ENCODE measurements around the gene C14orf132. TPM values are rescaled to one million over a fixed set of nuclear protein-coding genes. Genes with fewer than 3 reads are reported as not detected.

The C14orf132 gene
- total RNA-seq, 4 donors from 2014 or later: 3.5 to 6.4 (median 5.0) TPM

DNA sequence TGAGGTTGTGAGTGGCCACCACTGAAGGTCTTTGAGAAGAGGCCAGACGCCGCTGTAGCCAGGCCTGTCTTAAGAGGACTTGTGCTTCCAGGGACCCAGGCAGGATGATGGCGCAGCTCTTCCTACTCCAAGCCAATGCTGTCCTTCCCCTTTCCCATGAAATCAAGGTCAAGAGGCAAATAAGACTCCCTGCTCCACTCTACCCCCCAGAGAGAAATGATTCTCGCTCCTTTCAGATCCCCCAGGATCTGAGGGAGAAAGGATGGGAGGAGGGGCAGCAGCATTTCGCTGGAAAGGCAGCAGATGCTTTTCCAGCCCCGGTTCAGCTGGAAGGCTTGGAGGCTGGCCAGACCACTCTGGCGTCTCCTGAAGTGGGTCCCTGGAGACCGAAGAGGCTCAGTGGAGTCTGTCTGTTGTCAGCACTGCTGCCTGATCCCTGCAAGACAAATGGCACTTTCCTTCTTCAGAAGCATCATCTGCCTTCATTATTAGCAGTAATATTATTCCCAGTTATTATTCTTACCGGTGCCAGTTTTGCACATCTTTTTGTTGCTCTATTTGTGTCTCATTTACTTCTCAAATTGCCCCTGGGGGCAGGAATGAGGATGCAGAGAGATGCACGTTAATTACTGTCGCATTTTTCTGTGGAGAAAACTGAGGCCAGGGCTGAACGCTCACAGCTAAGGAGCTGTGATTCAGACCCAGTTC, 51.4 kb downstream of the C14orf132 start:
- 31 to 49% methylated on average over 5 to 12 of the region's 12 CpGs for WGBS, 2 donors (ENCODE audit: low coverage in 1 of 2)
- Histone ChIP-seq H3K27me3 (no peaks in the 10 kb centered on the region), H3K4me3 (no peak overlapping the region), H3K9me3 (no peaks in the 10 kb centered on the region), H3K27ac (peak overlapping the region in 2 of 4 donors; percentile 43 to 49), H3K36me3 (no peaks in the 10 kb centered on the region), H3K4me1 (peaks cover 0 to 15% (median 2%) of the 10 kb centered on the region in 4 donors)
- TF ChIP-seq POLR2AphosphoS5 (IDR thresholded peaks at IDR 0.05) (peak in 1 of 3 donors; percentile 10), POLR2A (IDR thresholded peaks at IDR 0.05) (no peak)
- intact Hi-C loops (cut with DNase I; ENCODE audit: low total_unique reads): loop anchor here (10.0 kb wide), 1 partner anchor 344 kb away; no protein-coding TSS in a partner anchor
- peak; percentile 34 for DNase-seq
- in situ Hi-C loops (cut with MboI; ENCODE audit: low pct_ligation_motif_present in 1 of 4, low pct_unique_long_range_greater_than_20kb in 1 of 4, low sequenced_read_pairs in 3 of 4): loop anchor here (10.0 to 25.0 kb wide), 3 partner anchors 86 to 324 kb away; no protein-coding TSS in a partner anchor

DNA sequence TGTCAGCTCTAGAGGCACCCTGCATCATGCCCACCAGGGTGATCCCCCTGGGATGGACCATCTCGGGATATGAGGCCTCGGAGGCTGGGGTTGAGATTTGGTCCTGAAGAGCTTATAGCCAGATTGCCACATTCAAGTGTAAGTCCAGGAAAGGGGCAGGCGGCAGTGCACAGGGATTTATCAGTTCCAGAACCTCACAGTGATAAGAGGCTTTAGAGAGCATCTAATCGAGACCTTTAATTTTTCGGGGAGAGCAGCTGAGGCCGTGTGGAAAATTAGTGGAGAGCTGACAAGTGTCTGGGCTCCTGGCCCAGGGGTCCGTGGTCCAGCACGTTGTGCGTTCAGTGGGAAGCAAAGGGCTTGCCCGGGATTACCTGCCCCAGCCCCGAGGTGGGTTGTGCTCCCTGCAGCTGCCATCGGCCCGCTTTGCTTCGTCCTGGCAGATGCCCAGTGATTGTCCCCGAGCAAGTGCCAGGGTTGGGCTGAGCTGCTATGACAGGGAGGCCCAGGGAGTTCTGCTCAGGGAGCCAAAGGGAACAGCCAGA, 52.1 kb downstream of the C14orf132 start:
- in situ Hi-C loops (cut with MboI; ENCODE audit: low pct_ligation_motif_present in 1 of 4, low pct_unique_long_range_greater_than_20kb in 1 of 4, low sequenced_read_pairs in 3 of 4) (loop anchor here (10.0 to 25.0 kb wide), 3 partner anchors 86 to 324 kb away; no protein-coding TSS in a partner anchor), intact Hi-C loops (cut with DNase I; ENCODE audit: low total_unique reads) (loop anchor here (10.0 kb wide), 1 partner anchor 344 kb away; no protein-coding TSS in a partner anchor)
- Histone ChIP-seq H3K27me3 (no peaks in the 10 kb centered on the region), H3K27ac (peak overlapping the region in 1 of 4 donors; percentile 19), H3K36me3 (no peaks in the 10 kb centered on the region), H3K9me3 (no peaks in the 10 kb centered on the region), H3K4me1 (peaks cover 0 to 15% (median 2%) of the 10 kb centered on the region in 4 donors), H3K4me3 (no peak overlapping the region)
- no peak for DNase-seq
- TF ChIP-seq, protein P1, sequence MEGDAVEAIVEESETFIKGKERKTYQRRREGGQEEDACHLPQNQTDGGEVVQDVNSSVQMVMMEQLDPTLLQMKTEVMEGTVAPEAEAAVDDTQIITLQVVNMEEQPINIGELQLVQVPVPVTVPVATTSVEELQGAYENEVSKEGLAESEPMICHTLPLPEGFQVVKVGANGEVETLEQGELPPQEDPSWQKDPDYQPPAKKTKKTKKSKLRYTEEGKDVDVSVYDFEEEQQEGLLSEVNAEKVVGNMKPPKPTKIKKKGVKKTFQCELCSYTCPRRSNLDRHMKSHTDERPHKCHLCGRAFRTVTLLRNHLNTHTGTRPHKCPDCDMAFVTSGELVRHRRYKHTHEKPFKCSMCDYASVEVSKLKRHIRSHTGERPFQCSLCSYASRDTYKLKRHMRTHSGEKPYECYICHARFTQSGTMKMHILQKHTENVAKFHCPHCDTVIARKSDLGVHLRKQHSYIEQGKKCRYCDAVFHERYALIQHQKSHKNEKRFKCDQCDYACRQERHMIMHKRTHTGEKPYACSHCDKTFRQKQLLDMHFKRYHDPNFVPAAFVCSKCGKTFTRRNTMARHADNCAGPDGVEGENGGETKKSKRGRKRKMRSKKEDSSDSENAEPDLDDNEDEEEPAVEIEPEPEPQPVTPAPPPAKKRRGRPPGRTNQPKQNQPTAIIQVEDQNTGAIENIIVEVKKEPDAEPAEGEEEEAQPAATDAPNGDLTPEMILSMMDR (IDR thresholded peaks at IDR 0.05): no peak
- TF ChIP-seq EP300 (IDR thresholded peaks at IDR 0.05; ENCODE audit: low read depth) (no peak), POLR2A (IDR thresholded peaks at IDR 0.05) (no peak), POLR2AphosphoS5 (IDR thresholded peaks at IDR 0.05) (no peak)
- 61% methylated on average over 11 of the region's 15 CpGs; no CpG with 5 or more reads in 1 of the 2 donors for WGBS, 2 donors (ENCODE audit: low coverage in 1 of 2)

DNA sequence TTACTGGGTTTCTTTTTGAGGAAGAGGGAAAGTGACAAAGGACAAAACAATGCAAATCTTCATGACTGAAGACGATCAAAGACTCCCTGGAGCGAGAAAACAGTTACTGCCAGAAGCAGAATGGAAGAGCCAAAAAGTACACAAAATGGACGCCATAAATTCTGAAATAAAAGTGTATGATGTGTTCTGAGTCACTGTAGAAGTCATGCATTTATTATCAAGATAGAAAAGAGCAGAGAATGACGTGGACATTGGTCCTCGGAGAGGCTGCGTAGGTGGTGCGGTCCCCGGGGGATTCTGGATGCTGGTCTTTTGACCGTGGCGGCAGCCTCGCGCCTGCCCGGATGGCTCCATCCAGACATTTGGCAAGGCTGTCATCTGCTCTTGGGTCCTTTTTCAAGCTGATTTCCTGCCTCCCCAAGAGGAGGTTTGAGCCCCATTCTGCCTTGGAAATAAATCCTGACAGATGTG, 52.8 kb downstream of the C14orf132 start:
- H3K27me3 ChIP-seq: no peaks in the 10 kb centered on the region
- intact Hi-C loops (cut with DNase I; ENCODE audit: low total_unique reads) (loop anchor here (10.0 kb wide), 1 partner anchor 343 kb away; no protein-coding TSS in a partner anchor), in situ Hi-C loops (cut with MboI; ENCODE audit: low pct_ligation_motif_present in 1 of 4, low pct_unique_long_range_greater_than_20kb in 1 of 4, low sequenced_read_pairs in 3 of 4) (loop anchor here (10.0 to 25.0 kb wide), 3 partner anchors 87 to 323 kb away; no protein-coding TSS in a partner anchor)
- TF ChIP-seq POLR2AphosphoS5 (IDR thresholded peaks at IDR 0.05) (no peak), POLR2A (IDR thresholded peaks at IDR 0.05) (no peak)
- TF ChIP-seq, protein P1 (IDR thresholded peaks at IDR 0.05): no peak
- no peaks in the 10 kb centered on the region for H3K36me3 ChIP-seq
- no peaks in the 10 kb centered on the region for H3K9me3 ChIP-seq
- DNase-seq: no peak
- WGBS, 2 donors (ENCODE audit: low coverage in 1 of 2): 79 to 85% methylated on average over 12 to 13 of the region's 13 CpGs
- peaks cover 0 to 15% (median 2%) of the 10 kb centered on the region in 4 donors for H3K4me1 ChIP-seq
- H3K27ac ChIP-seq: peak overlapping the region in 2 of 4 donors; percentile 19 to 28
- no peak overlapping the region for H3K4me3 ChIP-seq

DNA sequence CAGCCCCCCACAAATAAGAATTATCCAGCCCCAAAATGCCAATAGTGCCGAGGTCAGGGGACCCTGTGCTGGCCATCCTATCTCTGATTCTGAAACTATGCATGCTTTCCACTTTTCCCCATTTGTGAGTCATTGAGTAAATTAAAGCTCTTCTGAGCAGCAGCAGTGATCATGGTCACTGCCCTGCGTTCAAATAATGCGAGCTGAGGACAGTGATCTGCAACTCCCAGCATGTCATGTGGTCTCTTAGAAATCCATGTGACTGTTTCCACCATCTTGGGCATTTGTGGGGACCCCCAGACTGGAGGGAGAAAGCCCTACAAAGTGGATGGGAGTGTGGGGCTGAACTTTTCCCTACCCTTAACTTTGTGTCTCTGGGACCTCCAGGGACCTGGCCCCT, 53.8 kb downstream of the C14orf132 start:
- TF ChIP-seq POLR2AphosphoS5 (IDR thresholded peaks at IDR 0.05) (no peak), EP300 (IDR thresholded peaks at IDR 0.05; ENCODE audit: low read depth) (no peak), POLR2A (IDR thresholded peaks at IDR 0.05) (no peak)
- TF ChIP-seq, protein P1 (IDR thresholded peaks at IDR 0.05): no peak
- in situ Hi-C loops (cut with MboI; ENCODE audit: low pct_ligation_motif_present in 1 of 4, low pct_unique_long_range_greater_than_20kb in 1 of 4, low sequenced_read_pairs in 3 of 4) (loop anchor here (10.0 to 25.0 kb wide), 3 partner anchors 88 to 322 kb away; no protein-coding TSS in a partner anchor), intact Hi-C loops (cut with DNase I; ENCODE audit: low total_unique reads) (loop anchor here (10.0 kb wide), 1 partner anchor 342 kb away; no protein-coding TSS in a partner anchor)
- Histone ChIP-seq H3K36me3 (no peaks in the 10 kb centered on the region), H3K4me3 (no peak overlapping the region), H3K4me1 (peaks cover 0 to 15% (median 2%) of the 10 kb centered on the region in 4 donors), H3K9me3 (no peaks in the 10 kb centered on the region), H3K27ac (peak overlapping the region in 1 of 4 donors; percentile 5), H3K27me3 (no peaks in the 10 kb centered on the region)
- 62% methylated on average over 3 of the region's 3 CpGs; no CpG with 5 or more reads in 1 of the 2 donors for WGBS, 2 donors (ENCODE audit: low coverage in 1 of 2)
- no peak for DNase-seq

Data from transverse colon (tissue), 4 donors.